Peyer's patch (tissue), 4 donors: ENCODE measurements around the gene RUNDC3A.

ENCODE experiments used
- POLR2A ChIP-seq, 2 donors: fragments of 450-650 bp; IDR thresholded peaks; one replicate each; pipeline ENCODE4 v1.5.1; 2017; ENCODE audit warnings: antibody characterized with exemption in 2 of 2, mild to moderate bottlenecking in 2 of 2, moderate library complexity in 2 of 2
- TF ChIP-seq, protein P1 (sequence below), 6 experiments: fragments of 450-650 bp in 4 of 6; fragments of 200-600 bp in 2 of 6; sonication (generic) in 1 of 6; IDR thresholded peaks; one replicate each; pipeline ENCODE4 v1.5.1; 2017 to 2019; ENCODE audit warnings: antibody characterized with exemption in 6 of 6, mild to moderate bottlenecking in 3 of 6, moderate library complexity in 1 of 6

DNA sequence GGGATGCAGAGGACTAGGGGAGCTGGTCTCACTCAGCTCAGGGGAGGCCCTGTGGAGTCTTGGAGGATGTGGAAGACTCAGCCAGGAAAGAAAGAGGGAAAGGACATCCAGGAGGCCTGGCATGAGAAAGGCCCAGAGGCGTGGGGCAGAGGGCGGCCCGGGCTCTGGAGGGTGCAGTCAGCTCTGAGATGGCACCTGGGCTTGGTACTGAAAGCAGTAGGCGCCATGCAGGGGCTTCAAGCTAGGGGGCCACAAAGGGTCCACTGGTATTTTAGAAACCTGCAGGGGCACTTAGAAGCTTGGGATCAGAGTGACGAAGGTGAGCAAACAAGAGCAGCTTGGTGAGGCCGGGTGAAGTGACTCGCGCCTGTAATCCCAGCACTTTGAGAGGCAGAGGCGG lies 49.7 kb downstream of the RUNDC3A start:
- TF ChIP-seq, protein P1, sequence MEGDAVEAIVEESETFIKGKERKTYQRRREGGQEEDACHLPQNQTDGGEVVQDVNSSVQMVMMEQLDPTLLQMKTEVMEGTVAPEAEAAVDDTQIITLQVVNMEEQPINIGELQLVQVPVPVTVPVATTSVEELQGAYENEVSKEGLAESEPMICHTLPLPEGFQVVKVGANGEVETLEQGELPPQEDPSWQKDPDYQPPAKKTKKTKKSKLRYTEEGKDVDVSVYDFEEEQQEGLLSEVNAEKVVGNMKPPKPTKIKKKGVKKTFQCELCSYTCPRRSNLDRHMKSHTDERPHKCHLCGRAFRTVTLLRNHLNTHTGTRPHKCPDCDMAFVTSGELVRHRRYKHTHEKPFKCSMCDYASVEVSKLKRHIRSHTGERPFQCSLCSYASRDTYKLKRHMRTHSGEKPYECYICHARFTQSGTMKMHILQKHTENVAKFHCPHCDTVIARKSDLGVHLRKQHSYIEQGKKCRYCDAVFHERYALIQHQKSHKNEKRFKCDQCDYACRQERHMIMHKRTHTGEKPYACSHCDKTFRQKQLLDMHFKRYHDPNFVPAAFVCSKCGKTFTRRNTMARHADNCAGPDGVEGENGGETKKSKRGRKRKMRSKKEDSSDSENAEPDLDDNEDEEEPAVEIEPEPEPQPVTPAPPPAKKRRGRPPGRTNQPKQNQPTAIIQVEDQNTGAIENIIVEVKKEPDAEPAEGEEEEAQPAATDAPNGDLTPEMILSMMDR (IDR thresholded peaks at IDR 0.05) = no peak
- TF ChIP-seq POLR2A (IDR thresholded peaks at IDR 0.05) = no peak
